Measurements from ENCODE around the gene NME3.

DNA sequence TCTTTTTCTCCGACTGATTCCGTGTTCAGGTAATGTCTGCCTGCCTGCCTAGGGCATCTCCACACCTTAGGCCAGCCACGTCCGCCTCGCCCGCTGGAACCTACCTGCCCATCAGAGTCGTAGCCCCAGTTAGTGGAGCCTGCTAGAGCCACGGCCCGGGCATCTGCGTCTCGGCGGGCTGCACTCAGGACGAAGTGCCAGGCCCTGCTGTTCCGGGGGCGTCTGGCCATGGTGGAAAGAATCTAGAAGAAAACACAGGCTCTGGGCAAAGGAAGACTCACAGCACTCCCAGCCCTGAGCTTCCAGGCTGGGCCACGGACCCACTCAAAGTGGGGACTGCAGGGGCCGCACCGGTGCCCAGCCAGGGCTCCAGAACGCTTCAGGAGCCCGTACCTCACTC lies 9.9 kb upstream of the NME3 start:
- TF ChIP-seq EZH2 (IDR thresholded peaks at IDR 0.05; ENCODE audit: low read length, unreplicated experiment) (no peak), EZH2phosphoT487 (IDR thresholded peaks at IDR 0.05; ENCODE audit: borderline replicate concordance, low read length) (no peak)
- TF ChIP-seq, protein P1, sequence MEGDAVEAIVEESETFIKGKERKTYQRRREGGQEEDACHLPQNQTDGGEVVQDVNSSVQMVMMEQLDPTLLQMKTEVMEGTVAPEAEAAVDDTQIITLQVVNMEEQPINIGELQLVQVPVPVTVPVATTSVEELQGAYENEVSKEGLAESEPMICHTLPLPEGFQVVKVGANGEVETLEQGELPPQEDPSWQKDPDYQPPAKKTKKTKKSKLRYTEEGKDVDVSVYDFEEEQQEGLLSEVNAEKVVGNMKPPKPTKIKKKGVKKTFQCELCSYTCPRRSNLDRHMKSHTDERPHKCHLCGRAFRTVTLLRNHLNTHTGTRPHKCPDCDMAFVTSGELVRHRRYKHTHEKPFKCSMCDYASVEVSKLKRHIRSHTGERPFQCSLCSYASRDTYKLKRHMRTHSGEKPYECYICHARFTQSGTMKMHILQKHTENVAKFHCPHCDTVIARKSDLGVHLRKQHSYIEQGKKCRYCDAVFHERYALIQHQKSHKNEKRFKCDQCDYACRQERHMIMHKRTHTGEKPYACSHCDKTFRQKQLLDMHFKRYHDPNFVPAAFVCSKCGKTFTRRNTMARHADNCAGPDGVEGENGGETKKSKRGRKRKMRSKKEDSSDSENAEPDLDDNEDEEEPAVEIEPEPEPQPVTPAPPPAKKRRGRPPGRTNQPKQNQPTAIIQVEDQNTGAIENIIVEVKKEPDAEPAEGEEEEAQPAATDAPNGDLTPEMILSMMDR (conservative IDR thresholded peaks at IDR 0.05; ENCODE audit: low read depth, low read length): no peak
